GM18867 (cell line): Measurements from ENCODE around the gene DGUOK.

Experiments used
- ATAC-seq: cut with Tn5 transposase; IDR thresholded peaks from one replicate; pipeline ENCODE4 v1.9.1; 2021; ENCODE audit warnings: mild to moderate bottlenecking, moderate library complexity; ENCODE audit not compliant: unreplicated experiment

DGUOK gene

DNA sequence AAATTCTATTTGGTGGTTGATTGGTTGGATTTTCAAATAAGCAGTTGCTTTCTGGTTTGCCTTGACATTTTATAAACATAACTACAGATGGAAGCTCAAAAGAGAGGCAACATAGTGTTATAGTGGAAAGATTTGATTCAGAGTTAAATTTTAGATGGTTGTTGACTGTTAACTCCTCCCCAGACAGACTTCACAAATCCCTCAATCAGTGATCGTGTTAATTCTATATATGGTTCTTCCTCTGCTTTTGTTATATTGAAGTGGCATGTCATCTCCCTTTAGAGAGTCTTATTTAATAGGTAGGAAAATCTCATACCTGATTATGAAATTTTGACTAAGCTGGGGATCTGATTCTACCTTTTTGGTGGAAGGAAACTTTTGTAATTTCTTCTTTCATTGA is 19.5 kb downstream of the DGUOK start:
- no peak for ATAC-seq

- no peak for ATAC-seq
Observed at GRCh38 chr2:73946666-73947065, 20.0 kb downstream of the DGUOK start.

GRCh38 chr2:73947412-73948018 is 20.8 kb downstream of the DGUOK start:
- no peak for ATAC-seq

DNA sequence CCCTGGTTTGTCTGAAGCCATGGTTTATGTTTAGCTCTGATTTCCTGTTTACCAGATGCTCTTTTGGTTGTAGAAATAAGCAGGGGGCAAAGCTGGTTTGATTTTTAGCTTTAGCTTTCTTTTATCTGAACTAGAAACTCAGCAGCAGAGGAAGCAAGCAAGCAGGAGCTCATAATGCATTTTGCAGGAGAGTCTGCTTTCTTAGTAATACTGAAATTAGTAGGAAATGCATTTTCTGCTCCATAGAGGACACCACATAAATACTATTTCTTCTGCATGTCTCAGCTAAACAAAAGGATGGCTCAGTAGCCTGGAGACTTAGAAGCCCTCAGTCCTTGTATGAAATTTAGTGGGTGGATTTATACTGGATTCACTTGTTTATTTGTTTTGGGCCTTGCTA is 23.1 kb downstream of the DGUOK start:
- no peak for ATAC-seq

DNA sequence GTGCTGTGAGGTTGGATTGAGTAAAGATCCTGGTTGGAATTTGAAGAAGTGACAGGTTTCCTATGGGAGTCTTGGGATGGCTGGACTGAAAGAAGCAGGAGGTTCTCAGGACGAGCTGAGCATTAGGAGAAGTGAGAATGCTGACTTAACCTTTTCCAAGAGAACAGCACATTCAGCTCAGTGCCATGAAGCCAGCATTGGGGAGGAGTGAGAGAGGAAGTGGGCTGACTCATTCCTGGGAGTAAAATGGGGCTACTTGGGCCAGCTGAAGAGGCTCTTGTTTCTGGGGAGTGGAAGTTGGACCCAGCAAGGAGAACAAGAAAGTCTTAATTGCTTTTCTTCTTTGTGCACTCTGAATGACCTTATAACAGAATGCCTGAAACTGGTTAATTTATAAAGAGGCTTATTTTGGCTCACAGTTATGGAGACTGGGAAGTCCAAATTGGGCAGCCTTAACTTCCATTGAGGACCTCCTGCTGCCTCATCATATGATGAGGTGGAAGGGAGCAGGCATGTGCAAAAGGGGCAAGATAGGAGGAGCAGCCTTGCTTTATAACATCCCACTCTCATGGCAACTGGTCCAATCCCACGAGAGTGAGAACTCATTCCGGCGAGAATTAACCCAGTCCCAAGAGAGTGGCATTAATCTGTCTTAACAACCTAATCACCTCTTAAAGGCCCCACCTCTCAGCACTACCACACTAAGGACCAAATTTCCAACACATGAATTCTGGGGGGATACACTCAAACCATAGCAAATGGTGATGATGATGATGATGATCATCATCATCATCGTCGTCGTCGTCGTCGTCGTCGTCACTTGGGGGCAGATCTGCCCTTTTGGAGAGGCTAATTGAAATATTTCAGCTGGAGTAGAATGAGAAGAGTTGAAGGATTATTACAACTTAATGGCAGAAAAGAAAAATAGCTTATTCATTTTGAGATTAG is 26.1 kb downstream of the DGUOK start:
- ATAC-seq = no peak

DNA sequence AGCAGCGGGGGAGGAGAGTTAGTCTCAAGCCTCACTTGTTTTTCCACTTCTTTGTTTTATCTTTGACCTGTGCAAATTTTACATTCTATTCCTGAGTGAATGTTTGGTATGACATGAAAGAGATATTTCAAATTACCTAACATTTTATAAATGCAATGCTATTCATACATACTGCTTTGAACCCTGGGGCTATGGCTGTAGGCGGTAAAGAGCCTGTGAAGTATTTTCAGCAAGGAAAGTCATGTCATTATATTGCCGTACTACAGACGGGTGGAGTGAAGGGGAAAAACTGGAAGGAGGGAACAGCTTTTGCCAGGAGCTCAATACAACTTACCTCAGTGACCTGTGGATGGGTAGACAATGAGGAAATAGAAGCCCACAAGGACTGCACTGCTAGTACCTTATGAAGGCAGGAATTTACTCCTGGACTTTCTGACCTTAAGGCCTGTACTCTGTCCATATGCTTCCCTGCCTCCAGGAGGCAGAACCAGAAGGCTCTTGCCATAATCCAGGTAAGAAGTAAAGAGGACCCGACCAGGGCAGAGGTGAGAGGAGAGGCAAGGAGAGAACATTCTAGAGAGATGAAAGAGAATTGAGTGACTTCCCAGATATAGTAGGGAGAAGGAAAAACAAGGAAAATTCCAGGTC is 29.7 kb downstream of the DGUOK start:
- no peak for ATAC-seq

DNA sequence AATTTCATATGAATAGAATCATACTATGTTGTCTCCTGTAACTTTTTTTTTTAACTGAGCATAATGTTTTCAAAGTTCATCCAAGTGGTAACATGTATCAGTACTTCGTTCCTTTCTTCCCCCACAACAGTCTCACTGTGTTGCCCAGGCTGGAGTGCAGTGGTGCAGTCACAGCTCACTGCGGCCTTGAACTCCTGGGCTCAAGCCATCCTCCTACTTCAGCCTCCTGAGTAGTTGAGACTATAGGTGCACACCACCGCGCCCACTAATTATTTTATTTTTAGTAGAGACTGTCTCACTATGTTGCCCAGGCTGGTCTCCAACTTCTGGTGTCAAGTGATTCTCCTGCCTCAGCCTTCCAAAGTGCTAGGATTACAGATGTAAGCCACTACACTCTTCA is 34.6 kb downstream of the DGUOK start:
- ATAC-seq = no peak

DNA sequence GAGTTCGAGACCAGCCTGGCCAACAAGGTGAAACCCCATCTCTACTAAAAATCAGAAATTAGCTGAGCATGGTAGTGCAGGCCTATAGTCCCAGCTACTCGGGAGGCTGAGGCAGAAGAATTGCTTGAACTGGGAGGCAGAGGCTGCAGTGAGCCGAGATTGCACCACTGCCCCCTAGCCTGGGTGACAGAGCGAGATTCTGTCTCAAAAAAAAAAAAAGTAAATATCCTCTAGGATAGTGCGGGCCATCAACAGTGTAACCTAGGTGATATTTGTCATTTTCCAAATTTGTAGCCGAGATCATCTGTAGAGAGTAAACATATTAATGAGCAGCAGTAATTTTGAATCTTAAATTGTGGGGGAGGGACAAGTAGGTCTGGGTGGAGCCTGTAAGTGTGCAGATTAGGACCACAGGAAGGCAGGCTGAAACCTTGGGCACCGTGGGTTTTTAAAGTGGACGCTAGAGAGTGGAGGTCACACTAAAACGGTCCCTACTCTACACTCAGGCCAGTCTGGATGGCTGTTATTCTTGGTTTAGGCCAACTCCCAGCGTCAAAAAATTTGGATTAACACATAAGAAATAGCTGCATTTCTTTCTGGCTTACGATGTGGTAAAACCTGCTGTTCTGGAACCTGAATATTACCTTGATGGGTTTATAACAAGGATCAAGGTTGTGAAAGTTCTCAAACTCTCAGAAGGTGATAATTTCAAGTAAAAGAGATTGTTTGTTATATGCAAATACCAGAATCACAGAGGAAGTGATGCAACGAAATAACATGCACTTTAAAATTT is 35.3 kb downstream of the DGUOK start:
- ATAC-seq = no peak

GRCh38 chr2:73962798-73963197 is 36.1 kb downstream of the DGUOK start:
- ATAC-seq = no peak

- ATAC-seq = peak; percentile 55
Observed at GRCh38 chr2:73963385-73964120, 36.9 kb downstream of the DGUOK start.

DNA sequence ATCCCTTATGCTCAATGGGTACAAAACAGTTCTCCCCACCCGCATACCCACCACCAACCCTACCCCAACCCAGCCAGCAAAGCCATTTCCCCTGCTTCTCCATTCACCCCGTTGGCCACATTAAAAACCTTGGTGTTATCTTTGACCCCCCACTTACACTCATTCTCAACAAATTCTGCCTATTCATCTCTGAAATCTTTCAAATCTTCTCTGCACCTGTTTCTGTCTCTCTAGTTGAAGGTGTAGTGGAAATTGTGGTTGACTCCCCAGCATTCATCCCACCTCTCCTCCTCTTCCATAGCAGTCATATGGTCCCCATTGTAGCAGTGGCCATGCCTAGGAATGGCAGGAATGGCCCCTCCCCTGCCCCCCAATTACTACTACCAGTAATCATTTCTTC is 37.5 kb downstream of the DGUOK start:
- ATAC-seq = no peak

DNA sequence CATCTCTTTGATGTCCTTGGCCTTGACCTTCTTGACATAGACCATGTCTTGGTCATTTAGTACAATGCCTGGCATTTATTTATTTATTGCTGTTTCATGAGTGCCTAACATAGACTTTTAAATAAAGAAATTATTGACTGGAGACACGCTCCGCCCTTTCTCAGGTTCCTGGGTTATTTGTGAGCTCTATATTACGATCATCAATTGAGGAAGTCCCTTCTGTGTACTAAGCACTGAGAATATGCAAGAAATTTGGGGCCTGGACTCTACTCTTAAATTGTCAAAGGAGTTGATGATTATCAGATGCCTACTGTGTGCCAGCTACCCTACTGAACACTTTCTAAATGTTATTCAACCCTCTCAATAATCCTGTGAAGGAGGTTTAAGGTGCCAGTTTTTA is 38.4 kb downstream of the DGUOK start:
- no peak for ATAC-seq

- no peak for ATAC-seq
Observed at GRCh38 chr2:73968357-73968937, 41.8 kb downstream of the DGUOK start.

GRCh38 chr2:73969356-73969755 is 42.7 kb downstream of the DGUOK start:
- no peak for ATAC-seq

DNA sequence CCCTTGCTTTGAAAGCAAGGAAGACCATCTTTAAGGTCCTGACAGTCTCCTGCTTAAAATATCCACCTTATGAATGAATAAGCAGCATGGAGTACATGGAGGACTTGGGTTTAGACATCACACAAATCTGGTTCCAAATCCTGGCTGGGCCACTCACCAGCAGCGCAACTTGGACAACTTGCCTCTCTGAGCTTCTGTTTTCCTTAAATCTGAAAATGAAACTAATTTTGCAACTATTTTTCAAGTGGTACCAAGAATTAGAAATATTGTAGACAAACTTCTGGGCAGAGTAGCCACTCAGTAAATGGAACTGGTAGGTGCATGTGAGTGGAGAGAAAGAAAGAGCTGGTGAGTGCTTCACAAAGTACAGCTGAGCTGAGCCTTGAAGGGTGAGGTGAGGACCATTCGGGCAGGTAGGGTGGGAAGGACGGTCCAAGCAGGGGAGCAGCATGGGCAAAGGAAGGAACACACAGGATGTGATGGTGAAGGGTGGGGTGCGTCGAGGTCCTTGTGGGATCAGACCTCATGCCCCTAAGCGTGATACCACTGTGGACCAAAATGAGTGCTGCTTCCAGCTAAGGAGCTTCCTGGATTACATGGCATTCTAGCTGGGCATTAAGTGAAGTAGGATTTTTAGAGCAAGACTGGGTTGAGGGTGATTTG is 43.6 kb downstream of the DGUOK start:
- ATAC-seq = no peak

GRCh38 chr2:73970850-73971471 is 44.3 kb downstream of the DGUOK start:
- ATAC-seq = peak; percentile 85

DNA sequence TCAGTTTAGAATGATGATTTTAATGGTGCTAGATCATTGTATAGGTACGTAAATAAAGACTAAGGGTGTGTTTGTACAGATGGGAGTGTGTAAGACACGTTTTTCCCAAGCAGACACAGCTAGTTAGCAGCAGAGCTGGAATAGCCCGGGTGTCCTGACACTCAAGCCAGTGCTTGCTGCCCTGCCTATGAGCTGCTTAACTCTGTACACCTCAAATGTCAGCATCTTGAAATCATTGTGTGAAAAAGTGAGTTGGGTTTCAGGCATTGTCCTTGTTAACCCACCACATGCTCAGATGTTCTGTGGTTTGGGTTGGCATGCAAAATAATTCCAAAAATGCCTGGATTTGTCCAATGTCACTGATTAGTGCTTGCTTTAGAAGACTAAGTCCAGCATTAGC is 45.0 kb downstream of the DGUOK start:
- no peak for ATAC-seq

GRCh38 chr2:73972846-73973245 is 46.2 kb downstream of the DGUOK start:
- ATAC-seq = no peak

DNA sequence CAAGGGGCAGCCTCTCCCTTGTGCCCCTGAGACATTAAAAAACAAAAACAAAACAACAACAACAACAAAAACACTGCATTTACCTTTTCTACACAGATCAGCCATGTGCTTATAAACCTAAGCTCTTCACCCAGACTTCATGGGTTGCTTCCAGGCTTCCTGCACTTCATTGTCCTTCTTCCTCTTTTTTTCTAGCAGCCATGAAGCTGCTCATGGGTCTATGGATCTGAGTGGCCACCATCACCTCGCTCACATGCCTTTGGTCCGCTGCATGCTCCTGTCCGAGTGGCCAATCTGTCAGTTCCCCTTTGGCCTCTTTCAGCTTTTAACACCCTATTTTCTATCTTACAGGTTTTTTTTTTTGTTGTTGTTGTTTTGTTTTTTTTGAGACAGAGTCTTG is 49.1 kb downstream of the DGUOK start:
- ATAC-seq = no peak
